HG03108 (cell line): ENCODE measurements around the gene UNG.
"Not testable (repeated sequence)": the region's sequence is repeated elsewhere in the genome, so short reads cannot be mapped to it uniquely, and the experiment has no call there.

ENCODE experiments used
- ATAC-seq: cut with Tn5 transposase; IDR thresholded peaks from one replicate; pipeline ENCODE4 v1.9.1; 2021; ENCODE audit warnings: moderate library complexity; ENCODE audit not compliant: unreplicated experiment

The UNG gene

GRCh38 chr12:109097435-109098182 lies at the start of gene UNG:
Gene UNG (plus strand): TSS chr12:109097597. CDS start chr12:109097680, 83 bp downstream.
- ATAC-seq: peak; percentile 90

GRCh38 chr12:109048706-109049105 lies 48.7 kb upstream of the UNG start:
- ATAC-seq: not testable (repeated sequence)

GRCh38 chr12:109049794-109050193 lies 47.6 kb upstream of the UNG start:
- ATAC-seq: not testable (repeated sequence)

GRCh38 chr12:109052097-109052413 lies 45.3 kb upstream of the UNG start:
- ATAC-seq: no peak

GRCh38 chr12:109052414-109053323 lies 44.7 kb upstream of the UNG start, which contains the start of gene USP30:
Gene USP30 (plus strand): TSS chr12:109052576. CDS start chr12:109052679, 103 bp downstream.
- ATAC-seq: peak; percentile 77

GRCh38 chr12:109053382-109054123 lies 43.8 kb upstream of the UNG start:
- ATAC-seq: peak; percentile 48

- ATAC-seq: not testable (repeated sequence)
These were observed 43.3 kb upstream of the UNG start for GRCh38 chr12:109054124-109054513.

- no peak for ATAC-seq
These were observed 42.9 kb upstream of the UNG start for GRCh38 chr12:109054520-109054919.

- no peak for ATAC-seq
These were observed 40.5 kb upstream of the UNG start for GRCh38 chr12:109056891-109057290.

- no peak for ATAC-seq
These were observed 40.0 kb upstream of the UNG start for GRCh38 chr12:109057376-109057775.

- ATAC-seq: no peak
These were observed 38.6 kb upstream of the UNG start for GRCh38 chr12:109058773-109059172.

- no peak for ATAC-seq
These were observed 33.3 kb upstream of the UNG start for GRCh38 chr12:109064143-109064542.

- no peak for ATAC-seq
These were observed 32.1 kb upstream of the UNG start for GRCh38 chr12:109065154-109065852.

GRCh38 chr12:109065853-109066193 lies 31.6 kb upstream of the UNG start:
- ATAC-seq: no peak

GRCh38 chr12:109069307-109070271 lies 27.8 kb upstream of the UNG start:
- ATAC-seq: no peak

- ATAC-seq: no peak
These were observed 22.5 kb upstream of the UNG start for GRCh38 chr12:109074866-109075265.

- ATAC-seq: no peak
These were observed 14.6 kb upstream of the UNG start for GRCh38 chr12:109082751-109083150.

GRCh38 chr12:109084425-109084824 lies 13.0 kb upstream of the UNG start:
- ATAC-seq: no peak

GRCh38 chr12:109085590-109085989 lies 11.8 kb upstream of the UNG start:
- no peak for ATAC-seq

- no peak for ATAC-seq
These were observed 10.1 kb upstream of the UNG start for GRCh38 chr12:109087250-109087649.
